HFF-Myc (cell line): ENCODE results near the gene ZSCAN20.
A peak's percentile ranks its signal among the peaks of the same experiment; 100 is the strongest.

ENCODE experiments used
- DNase-seq: peaks from one replicate; pipeline ENCODE4 v3.0.0-alpha.2; 2011; ENCODE audit warnings: low read depth; ENCODE audit errors: extremely low read depth
- H3K4me3 ChIP-seq: replicated peaks from 2 replicates; pipeline ENCODE4 v1.5.1; 2011; ENCODE audit warnings: low read depth, mild to moderate bottlenecking, control low read depth, low read length
- CTCF ChIP-seq: IDR thresholded peaks from 2 replicates; pipeline ENCODE4 v1.5.1; 2012; ENCODE audit warnings: mild to moderate bottlenecking, low read depth, low read length, control low read depth; ENCODE audit errors: missing control alignments

The ZSCAN20 gene

GRCh38 chr1:33472269-33472980 lies at the start of gene ZSCAN20:
ZSCAN20 (plus strand) TSS chr1:33472645; CDS start chr1:33479289, 6,644 bp downstream.
- peak; percentile 96 for DNase-seq
- TF ChIP-seq CTCF, result no peak
- H3K4me3 ChIP-seq, result peak within 1 kb of the TSS; percentile 80

- no peak for DNase-seq
- TF ChIP-seq CTCF, result no peak
- H3K4me3 ChIP-seq, result no peak overlapping the region
These were observed 48.2 kb upstream of the ZSCAN20 start for GRCh38 chr1:33424205-33424604.

GRCh38 chr1:33424610-33425009 lies 47.8 kb upstream of the ZSCAN20 start:
- no peak for TF ChIP-seq CTCF
- no peak for DNase-seq

GRCh38 chr1:33425900-33426299 lies 46.5 kb upstream of the ZSCAN20 start:
- DNase-seq, result no peak

More at GRCh38 chr1:33424610-33425009, 47.8 kb upstream of the ZSCAN20 start:
- H3K4me3 ChIP-seq, result no peak overlapping the region

GRCh38 chr1:33426916-33427315 lies 45.5 kb upstream of the ZSCAN20 start:
- H3K4me3 ChIP-seq, result no peak overlapping the region
- no peak for DNase-seq
- TF ChIP-seq CTCF, result no peak

More at GRCh38 chr1:33425900-33426299, 46.5 kb upstream of the ZSCAN20 start:
- no peak for TF ChIP-seq CTCF
- no peak overlapping the region for H3K4me3 ChIP-seq

GRCh38 chr1:33428661-33429060 lies 43.8 kb upstream of the ZSCAN20 start:
- TF ChIP-seq CTCF, result no peak
- DNase-seq, result no peak
- H3K4me3 ChIP-seq, result peak overlapping the region; percentile 71
